ENCODE measurements around the gene FEZF1.

Gene FEZF1

DNA sequence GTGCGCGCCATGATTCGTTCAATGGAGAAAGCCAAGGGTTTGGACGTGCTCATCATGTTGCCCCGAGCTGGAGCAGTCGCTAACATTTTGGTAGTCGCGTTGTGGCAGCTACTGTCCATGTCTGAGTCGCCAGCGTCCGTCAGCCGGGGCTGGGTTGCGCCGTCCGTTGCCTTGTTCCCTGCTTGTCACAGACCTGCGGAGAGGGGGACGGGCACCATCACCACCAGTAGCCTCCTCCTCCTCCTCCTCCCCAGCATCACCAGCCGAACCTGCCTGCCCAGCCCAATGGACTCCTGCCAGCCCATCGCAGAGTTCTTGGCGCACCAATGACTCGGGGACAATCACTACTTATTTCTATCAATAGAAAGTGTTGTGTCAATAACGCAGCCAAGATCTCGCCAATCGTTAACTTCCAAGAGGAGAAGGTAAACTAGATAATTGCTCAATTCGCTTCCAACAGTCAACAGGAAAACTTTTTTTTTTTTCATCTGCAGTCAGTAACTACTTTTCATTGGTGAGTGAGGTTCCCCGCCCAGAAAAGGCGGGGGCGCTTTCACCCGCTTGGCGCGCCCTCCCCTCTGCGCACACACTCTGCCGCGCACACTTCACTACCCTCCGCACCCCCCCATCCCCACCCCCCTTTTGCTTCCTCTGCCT lies at the start of gene FEZF1:
TSS of gene FEZF1 (minus strand) at position 432 of the 657 bp plus-strand sequence. CDS start at position 119, 313 bp downstream.
- DNase-seq = no peak

GRCh38 chr7:122352454-122352853 lies 47.9 kb upstream of the FEZF1 start:
- DNase-seq = no peak

GRCh38 chr7:122350701-122351100 lies 46.2 kb upstream of the FEZF1 start:
- no peak for DNase-seq

- no peak for DNase-seq
Observed at GRCh38 chr7:122344303-122344620, 39.7 kb upstream of the FEZF1 start.

GRCh38 chr7:122343601-122344302 lies 39.2 kb upstream of the FEZF1 start:
- DNase-seq = no peak

GRCh38 chr7:122340427-122340826 lies 35.9 kb upstream of the FEZF1 start:
- no peak for DNase-seq

- DNase-seq = no peak
Observed at GRCh38 chr7:122339145-122339904, 34.8 kb upstream of the FEZF1 start.

GRCh38 chr7:122337011-122337410 lies 32.5 kb upstream of the FEZF1 start:
- DNase-seq = no peak

- no peak for DNase-seq
Observed at GRCh38 chr7:122329145-122329802, 24.7 kb upstream of the FEZF1 start.

DNA sequence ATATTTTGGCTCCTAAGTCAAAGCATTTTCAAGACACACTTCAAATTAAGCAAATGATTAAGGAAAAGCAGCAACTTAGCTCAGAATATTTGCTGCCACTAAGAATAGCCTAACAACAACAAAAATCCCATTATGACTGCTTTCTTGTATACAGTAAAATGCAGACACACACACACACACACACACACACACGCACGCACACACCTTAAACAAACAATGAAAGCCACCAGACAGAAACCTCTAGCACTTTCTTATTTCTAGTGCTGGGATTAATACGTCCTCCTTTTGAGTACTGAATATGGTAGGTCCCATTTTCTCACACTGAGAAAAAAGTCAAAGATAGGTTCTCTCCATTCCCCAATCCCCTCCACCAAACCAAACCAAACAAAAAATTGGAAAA lies 23.4 kb upstream of the FEZF1 start:
- no peak for DNase-seq

- no peak for DNase-seq
Observed at GRCh38 chr7:122316467-122317388, 12.2 kb upstream of the FEZF1 start.

DNA sequence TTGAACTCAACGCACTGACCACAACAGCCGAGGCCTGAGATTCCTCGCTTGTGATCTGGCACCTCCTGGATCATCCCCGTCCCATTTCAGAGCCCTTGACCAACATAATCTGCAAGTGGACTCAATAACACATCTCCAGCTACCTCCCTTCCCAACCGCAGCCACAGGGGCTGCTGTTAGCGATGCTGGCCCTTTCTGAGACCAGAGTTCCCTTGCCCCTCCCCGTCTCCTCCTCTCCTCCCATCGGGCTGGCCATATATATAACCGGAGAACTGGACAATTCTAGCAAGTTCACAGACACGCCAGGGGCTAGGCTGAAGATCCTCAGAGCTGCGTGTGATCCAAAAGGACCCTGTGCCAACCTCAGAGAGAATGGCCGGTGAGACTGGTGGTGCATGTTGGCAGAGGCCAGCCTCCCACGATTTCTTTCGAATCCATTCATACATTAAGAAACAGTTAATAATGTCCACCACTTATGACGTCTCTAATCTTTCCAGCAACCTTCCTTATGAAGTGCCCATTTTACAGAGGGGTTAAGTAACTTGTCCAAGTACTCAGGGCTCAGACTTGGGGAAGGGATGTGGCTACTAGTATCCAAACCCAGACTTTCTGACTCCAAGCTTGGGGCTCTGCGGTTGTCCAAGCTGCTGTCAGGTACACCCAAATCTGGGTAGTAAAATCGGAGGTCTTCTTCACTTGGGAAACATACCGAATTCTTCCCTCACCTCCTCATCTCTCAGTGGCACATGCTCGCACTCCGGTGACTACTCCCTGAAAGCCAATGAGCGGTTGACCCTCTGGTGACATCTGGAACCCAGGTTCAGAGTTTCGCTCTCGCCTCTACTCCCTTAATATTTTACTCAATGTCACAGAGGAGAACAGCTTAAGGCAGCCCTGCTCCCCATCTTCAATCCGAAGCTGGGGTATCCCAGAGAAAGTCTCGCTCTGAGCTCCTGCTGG lies 11.2 kb upstream of the FEZF1 start:
- DNase-seq = no peak

- no peak for DNase-seq
Observed at GRCh38 chr7:122314284-122314683, 9.7 kb upstream of the FEZF1 start.

- DNase-seq = no peak
Observed at GRCh38 chr7:122312789-122313188, 8.2 kb upstream of the FEZF1 start.

DNA sequence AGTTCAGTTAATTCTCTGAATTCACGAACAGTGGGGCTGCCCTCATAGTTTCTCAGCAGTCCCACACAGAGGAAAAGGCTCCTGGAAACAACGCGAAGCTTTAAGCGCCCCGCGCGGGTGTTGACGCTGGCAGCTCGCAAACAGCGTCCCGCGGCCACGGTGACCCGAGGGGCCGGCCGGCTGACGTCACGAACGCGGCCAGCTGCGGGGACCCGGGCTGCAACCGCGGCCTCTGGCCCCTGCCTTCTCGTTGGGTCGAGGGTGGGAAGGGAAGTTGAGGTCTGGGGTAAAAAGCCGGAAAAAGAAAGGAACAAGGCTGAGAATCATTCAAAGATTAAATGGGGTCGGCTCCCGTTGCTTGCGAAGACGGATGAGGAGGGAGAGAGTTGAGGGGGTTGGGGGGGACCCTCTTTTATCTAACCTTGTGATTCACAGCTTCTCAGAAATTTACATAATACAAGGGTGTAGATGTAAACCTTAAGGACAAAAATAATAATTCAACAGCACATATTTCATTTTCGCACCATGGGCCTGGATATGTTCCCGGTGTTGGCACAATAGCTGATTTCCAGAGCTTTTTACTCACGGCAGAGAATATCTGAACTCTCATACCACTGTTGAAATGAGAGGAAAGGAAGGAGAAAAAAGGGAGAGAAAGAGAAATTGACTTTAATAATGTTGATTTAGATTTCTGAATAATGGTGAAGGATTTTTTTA lies 7.3 kb upstream of the FEZF1 start:
- DNase-seq = no peak

DNA sequence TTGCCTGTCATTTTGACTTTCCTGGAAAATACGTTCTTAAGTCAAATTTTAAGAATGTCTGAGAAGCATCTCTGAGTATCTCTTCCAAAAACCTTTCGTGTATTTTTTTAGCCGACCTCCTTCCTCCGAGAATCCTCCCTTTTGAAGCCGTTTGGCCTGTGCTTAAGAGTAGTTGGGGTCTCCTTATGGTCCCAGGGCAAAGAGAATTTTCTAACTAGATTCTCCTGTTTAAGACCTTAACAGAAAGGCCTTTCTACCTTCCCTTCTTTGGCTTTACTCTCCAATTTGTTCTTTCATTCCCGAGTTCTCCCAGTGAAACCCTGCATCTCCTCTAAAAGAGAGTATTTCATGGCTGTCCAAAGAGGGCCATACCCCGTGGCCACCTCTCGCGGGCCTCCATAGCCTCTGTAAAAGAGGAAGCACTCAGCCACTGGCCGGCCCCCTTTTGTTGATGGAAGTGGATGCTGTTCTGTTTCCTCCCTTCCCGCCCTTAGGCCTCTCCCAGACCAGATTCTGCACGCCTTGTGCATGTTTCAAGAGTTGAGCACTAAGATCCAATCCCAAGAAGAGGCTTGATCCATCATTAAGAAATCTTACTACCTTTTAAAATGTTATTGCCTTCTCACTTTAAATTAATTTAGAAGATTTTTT lies 6.6 kb upstream of the FEZF1 start:
- DNase-seq = no peak

DNA sequence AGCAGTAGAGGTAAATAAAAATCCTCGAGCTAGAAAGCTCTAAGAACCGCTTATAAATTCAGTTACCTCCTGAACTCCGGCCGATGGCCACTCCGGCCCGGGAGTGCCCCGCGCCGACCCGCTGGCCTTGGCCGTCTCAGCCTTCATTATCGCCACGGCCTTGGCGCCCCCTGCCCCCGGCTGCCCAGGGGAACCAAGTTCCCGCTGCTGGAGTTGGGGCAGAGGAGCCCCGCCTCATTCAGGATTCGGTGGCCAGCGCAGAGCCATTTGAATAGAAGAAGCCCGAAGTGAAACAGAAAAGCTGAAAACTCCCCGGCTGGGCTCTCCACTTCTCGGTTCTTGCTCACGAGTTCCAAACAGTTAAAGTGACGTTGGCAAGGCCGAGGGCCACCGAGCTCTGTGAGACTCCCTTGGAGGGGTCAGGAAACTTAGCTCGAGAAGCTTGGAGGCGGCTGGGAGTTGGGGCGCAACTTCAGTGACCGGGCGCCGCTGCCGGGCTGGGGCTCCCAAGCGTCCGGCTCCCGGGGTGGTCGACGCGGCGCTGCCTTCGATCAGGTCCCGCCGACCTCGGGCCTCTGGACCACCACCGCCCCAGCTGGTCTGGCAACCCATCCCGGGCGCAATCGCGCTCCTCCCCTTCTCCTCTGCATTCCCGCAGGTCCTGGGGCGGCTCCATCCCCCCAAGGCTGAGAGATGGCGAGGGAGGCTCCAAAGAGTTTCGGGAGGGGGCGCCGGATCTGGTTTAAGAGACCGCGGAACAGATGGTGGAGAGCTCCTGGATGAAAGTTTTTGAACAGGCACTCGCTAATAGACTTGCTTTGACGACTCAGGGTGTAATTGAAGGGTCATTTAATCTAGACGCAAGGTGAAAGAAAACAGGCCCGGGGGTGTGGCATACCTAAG lies 5.8 kb upstream of the FEZF1 start:
- no peak for DNase-seq

DNA sequence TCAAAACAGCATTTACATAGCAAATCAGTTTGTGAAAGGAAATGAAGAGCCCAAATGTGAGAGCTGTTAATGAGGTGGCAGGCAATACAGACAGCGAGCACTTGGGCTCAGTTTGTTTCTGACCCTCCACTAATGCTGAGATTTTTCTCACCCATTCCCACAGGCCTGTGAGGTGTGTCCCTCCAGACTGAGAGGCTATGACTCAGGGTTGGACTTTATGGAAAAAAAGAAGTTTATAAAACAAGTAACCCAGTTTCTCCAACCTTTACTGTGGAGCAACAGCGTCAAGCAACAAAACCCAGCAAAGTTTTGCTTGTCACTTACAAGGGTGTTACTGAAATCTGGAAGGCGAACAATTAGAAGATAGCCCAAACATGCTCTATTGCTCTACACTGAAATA lies 4.9 kb upstream of the FEZF1 start:
- DNase-seq = no peak

DNA sequence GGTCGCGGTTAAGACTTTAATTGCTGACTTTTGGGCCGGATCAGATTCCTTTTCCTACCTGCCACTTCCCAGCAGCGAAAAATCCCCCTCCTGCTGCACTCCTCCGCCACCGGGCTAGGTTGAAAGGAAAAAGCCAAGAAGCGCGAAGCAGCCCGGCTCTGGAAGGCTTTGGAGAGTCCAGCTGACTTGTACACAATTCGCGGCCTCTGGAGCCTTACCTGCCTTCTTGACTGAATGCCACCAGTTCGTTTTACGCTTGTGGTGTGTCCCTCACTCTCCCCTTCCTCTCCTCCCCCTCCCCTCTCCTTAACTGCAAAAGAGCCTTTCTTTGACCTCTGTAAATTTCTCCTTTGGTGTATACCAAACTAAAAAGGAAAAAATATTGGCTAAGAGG lies 2.7 kb upstream of the FEZF1 start:
- no peak for DNase-seq
